GM20431 (cell line): ENCODE results near the gene PWP2.
"Not testable (repeated sequence)": the region's sequence is repeated elsewhere in the genome, so short reads cannot be mapped to it uniquely, and the experiment has no call there.

Source experiments
- in situ Hi-C: fragments of 300-500 bp; cut with MseI, MboI; formaldehyde crosslinking; loops from one replicate; pipeline ENCODE4 v1.15.0; 2020; ENCODE audit warnings: low sequenced_read_pairs; ENCODE audit not compliant: unreplicated experiment

Gene PWP2

DNA sequence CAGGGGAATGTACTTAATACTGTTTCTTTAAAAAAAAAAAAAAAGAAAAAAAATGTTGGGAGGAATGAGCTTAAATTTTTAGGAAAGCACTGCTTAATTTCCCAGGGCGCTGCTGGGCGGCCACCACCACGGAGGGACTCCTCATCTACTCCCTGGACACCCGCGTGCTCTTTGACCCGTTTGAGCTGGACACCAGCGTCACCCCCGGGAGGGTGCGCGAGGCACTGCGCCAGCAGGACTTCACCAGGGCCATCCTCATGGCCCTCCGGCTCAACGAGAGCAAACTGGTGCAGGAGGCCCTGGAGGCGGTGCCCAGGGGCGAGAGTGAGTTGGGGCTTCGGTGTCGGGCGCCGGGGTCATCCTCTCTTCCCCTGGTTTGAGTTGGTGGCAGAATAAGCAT lies 20.6 kb downstream of the PWP2 start:
- in situ Hi-C loops: not testable (repeated sequence)

DNA sequence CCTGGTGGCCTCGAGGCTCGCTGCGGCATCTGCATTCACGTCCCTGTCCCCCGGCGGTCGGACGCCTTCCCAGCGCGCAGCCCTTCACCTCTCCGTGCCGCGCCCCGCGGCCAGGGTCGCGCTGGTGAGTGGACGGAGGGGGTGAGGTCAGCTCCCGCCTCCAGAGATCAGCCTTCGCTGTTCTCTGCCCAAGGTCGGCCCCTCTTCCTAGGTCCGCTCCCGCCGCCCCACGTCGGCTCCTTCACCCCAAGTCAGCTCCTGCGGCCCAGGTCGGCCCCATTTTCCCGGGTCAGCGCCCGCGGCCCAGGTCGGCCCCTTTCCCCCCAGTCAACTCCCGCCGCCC lies 26.5 kb downstream of the PWP2 start:
- in situ Hi-C loops: not testable (repeated sequence)

DNA sequence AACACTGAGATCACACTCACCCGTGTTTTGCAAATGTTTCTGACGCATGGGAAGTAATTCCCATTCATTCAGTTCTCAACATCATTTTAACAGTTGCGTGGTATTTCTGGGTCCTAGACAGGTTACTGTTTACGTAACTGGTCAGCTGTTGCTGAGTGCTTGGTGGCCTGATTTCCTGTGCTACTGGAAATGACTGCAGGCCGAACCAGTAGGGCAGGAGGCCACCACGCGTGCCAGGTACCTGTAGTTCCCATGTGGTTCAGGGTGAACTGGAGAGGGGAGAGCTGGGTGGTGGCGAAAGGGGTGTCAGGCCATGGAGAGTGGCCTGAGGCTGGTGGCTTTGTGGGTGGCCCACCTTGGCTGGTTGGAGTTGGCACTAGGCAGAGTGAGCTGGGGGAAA lies 27.5 kb downstream of the PWP2 start:
- in situ Hi-C loops: not testable (repeated sequence)

DNA sequence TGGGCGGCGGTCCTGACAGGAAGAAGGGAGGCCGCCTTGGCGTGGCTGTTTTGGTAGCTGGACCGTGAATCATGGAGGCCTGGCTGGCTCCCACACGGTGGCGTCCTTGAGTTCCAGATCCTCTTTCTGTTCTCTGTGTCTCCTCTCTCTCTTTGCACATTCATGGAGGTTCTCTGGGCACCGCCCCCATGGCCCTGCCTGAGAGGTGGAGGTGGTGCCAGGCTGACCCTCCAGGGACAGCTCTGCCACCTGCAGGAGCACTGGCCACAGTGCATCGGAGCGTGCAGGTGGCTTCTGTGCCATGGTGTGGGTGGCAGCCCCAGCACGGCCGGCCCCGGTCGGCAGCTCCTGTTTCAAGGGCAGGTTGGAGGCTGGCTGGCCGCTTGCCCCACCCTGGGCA lies 30.8 kb downstream of the PWP2 start:
- in situ Hi-C loops: not testable (repeated sequence)

DNA sequence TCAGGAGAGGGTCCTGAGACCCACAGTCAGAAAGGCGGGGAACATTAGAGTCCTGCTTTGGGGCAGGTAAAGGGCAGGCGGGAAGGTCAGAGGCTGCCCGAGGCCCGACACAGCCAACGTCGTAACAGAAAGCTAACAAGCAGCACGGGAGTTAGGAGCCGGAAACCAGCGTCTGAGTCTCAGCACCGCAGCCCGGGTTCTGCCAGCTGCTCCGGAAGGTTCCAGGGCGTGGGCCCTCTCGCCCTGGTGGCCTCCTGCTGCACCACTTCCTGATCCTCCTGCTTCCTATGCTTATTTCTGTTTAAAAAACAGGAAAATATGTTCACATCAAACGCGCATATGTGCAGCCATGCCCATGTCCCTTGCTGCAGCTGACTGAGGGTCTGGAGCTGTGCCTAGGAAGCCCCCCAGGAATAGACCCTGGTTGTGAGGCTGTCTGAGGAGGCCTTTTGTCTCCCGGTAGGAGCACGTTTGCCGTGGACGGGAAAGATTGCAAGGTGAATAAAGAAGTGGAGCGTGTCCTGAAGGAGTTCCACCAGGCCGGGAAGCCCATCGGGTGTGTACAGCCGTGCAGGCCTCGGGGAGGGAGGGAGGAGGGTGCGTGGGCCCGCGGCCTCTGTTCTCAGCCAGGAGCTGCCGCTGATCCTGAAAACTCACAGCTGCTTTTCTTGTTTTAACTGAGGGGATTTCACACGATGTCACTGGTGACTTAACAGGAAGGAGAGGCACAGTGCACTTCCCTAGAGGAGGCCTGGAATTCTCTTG lies 32.8 kb downstream of the PWP2 start:
- in situ Hi-C loops: not testable (repeated sequence)

DNA sequence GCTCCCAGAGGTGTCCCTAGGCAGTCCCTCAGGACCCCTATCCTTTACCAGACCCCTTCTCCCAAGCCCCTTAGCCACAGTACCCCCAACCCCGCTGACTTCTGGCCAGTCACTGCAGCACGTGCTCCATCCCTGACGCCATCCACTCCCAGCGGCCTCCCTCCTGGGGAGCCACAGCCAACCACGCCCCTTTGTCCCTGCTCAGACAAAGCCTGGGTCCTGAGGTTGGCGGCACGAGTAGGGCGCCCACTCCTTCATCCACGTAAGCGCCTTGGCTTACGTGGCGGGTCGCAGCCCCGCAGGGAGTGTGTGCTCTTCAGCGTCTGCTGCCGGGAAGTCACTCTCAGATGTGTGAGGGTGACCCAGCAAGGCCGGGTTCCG lies 33.3 kb downstream of the PWP2 start:
- in situ Hi-C loops: not testable (repeated sequence)

DNA sequence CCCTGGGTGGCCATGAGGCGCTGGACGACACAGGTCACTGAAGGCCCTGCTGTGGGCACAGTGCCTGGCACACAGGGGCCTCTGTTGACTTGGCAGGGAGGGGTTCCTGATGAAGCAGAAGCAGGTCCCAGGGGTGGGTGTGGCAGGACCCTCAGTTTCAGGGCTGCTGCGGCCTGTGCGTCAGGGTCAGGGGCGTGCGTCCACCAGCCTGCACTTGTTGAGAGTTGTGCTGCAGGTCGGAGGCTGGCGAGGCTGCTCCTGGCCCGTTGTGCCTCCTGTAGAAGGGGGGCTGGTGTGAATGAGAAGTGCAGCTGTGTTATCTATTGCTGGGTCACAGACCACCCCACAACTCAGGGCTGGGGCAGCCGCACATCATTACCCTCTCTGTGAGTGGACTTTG lies 35.3 kb downstream of the PWP2 start:
- in situ Hi-C loops: not testable (repeated sequence)

DNA sequence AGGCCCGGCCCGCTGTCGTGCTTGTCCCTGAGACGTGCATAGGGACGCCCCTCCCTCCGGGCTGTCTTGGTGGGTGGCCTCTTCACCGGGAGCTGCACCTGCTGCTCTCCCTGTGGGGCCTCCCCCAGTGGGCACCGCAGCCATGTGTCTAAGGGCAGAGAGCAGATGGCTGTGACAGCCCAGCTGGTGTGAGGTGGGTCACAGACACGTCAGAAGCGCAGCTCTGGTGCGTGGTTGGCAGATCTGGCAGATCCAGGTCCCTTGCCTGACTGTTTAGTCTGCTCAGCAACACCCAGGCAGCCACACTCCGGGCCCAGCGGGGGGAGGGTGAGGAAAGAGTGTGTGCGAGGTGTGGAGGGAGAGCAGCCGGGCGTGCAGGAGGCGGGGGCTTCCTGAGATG lies 36.2 kb downstream of the PWP2 start:
- in situ Hi-C loops: not testable (repeated sequence)

DNA sequence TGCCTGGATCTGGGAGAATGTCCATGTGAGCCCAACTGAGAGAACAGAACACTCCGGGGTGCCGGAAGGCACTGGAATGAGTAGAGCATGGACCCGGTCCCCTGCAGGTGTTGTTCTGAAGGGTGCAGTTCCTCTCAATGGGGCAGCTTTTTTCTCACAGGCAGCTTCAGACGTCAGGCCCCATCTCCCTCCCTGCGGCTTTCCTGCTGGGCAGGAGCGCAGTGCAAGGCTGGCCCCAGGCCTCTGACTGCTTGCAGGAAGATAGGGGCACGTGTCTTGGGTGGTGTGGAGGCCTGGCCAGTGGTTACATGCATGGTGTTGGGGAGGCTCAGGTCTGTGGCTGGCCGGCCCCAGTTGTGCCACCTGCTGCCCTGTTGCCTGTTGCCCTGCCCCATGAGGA lies 36.8 kb downstream of the PWP2 start:
- in situ Hi-C loops: not testable (repeated sequence)

DNA sequence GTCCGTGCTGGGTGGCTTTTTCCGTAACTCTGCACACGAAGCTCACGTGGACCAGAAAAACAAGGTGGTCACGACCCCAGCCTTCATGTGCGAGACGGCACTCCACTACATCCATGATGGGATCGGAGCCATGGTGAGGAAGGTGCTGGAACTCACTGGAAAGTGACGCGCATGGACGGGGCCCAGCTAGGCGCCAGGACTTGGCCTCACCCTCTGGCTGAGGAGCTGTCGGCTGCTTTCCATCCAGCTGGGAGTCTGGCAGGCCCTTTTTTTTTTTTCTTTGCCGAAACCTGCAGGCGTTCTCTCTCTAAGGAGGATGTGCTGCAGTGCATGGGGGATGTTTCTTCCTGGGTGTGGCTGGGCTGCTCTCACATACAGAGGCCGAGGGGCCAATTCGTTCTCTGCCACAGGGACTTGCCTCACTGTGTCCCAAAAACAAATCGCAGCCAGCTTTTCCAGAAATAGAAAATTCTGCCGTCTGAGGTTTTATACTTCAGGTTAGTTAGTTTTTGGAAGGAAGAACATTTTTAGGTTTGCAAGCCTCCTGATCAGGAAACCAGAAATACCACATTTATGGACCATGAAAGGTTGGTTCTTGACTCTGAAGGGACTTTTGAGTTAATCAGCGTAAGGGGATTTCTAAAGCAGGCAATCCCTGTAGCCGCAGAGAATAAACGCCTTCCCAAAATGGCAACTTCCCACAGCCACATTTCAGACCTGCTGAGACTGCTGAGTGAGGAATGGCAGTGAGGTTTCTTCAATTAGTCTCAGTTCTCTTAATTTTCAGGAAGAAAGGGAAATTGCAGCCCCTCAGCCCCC lies 37.8 kb downstream of the PWP2 start:
- in situ Hi-C loops: not testable (repeated sequence)

DNA sequence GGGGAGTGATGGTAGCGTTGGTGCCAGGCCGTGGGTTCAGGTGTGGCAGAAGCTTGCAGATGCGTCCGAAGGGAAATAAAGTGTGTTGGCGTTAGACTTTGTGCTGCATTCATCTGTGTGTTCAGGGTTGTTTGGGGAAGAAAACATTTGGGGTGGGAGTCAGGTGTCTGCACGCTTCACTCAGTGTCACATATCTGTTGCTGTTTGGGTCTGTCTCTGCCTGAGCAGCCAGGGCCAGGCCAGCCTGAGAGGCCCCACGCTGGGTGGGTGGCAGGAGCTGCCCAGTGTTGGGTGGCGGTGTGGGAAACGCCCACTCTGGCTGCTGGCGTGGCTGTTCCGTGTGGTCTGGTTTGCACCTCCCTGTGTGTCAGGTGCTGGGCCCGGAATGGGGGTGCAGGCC lies 38.4 kb downstream of the PWP2 start:
- in situ Hi-C loops: not testable (repeated sequence)

DNA sequence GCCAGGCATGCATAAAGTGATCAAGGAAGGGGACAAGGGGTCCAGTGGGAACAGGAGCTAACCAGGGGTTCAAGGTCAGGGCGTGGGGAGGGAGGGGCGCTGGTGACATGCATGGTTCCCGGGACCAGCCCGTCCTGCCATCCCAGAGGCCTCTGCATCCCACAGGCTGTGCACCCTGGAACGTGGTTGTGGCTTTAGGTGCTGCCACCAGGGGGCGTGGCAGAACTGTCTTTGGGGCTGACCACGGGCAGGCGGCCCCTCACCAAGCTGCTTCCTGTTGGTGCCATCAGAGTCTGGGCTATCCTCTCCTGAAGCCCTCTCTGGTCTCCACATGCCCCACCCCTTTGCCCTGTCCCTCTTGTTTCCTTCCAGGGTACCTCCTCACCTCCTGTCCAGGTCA lies 39.9 kb downstream of the PWP2 start:
- in situ Hi-C loops: not testable (repeated sequence)

DNA sequence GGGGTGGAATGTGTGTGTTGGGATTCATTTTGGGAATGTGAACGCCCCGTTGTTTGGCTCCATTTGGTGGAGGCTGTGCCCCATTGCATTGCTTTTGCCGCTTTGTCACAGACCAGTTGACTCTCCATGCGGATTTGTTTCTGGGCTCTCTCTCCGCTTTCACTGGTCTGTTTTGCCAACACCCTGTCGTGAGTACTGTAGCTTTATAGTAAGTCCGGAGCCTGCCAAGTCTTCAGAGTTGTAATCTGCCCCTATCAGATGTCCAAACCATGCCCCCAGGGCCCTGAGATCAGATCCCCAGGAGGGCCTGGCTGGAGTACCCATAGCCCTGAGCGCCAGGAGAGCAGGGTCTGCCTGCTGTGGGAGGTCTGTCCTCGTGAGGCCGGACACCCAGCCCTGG lies 43.1 kb downstream of the PWP2 start:
- in situ Hi-C loops: not testable (repeated sequence)

DNA sequence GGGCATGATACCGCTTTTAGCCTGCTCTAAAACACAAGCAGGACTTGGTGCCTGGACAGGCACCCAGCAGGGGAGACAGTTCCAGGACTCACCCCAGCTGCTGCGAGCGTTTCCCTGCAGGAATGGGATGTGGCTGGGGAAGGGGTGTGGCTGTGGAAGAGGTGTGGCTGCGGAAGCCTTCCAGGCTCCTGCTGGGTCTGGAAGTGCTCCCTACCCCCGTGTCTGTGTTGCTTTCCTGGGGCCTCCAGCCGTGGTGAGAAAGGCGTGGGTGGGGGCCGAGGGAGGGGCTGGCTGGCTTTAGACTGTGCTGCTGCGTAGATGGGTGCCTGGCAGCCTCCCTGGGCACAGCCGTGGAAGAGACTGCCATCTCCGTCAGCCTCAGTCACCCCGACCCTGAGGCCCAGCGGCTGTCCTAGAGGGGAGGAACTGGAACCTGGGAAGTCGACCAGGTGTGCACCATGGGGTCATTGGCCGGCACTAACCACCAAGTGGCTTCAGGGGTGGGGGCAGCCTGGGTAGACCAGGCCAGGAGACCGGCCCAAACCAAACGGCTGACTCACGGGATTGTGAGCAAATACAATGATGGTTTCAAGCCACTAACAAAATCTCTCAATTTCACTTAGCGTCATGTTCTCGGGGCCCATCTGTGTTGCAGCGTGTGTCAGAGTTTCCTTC lies 46.2 kb downstream of the PWP2 start:
- in situ Hi-C loops: not testable (repeated sequence)

DNA sequence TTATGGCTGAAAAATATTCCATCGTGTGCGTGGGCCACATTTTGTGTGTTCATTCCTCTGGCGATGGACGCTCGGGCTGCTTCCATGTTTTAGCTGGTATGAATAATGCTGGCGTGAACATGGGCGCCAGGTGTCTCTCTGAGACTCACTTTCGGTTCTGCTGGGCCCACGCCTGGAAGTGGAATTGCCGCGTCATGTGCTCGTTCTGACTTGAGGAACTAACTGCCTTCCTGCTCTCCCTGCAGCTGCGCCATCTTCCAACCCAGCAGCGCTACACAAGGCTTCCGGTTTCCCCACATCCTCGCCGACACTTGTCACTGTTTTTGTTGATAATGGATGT lies 46.7 kb downstream of the PWP2 start:
- in situ Hi-C loops: not testable (repeated sequence)

DNA sequence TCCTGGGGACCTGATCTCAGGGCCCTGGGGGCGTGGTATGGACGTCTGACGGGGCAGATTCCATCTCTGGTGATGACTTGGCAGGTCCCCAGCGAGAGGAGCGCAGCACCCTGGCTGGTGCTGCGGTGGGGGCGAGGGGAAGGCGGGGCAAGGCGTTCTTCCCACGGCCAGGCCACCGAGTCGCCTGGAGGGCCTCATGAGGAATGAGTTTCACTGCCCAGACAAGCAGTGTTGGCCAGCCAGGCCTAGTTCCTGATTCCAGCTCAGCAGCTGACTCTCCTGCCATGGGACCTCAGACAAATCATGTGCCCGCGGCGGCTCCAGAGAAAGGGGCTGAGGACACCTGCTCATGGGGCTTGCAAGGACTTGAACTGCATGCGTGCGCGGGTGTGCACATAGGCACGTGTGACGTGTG lies 47.6 kb downstream of the PWP2 start:
- in situ Hi-C loops: not testable (repeated sequence)

DNA sequence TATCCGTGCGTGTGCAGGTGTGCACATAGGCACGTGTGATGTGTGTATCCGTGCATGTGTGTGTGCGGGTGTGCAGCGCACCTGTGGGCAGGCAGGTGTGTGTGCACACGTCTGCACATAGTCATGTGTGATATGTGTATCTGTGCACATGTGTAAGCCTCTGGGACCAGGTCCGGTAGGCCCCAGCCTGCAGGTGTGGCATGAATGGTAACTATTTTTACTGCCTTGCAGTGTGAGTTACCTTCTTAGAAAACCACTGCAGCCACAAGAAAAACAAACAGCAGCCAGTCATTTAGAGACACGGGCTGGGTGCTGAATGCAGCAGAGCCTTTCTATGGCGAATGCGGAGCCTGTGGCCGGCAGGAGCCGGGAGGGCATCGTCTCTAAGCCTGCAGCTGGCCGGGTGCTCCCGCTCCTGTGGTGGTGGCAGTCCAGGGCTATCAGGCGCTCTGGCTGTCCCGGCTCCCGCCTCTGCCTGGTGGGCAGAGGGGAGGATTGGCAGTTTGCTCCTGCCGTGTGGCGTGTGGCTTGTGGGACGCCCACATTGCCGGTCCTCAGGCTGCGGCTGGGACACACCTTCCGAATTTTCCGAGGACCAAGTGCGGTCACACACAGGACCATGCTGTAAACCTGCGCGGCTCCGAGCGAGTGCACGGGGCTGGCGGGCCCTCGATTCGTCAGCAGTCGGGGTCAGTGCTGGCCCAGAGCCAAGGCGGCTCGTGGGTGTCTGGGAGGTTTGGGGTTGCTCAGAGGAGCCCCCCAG lies 48.2 kb downstream of the PWP2 start:
- in situ Hi-C loops: not testable (repeated sequence)

DNA sequence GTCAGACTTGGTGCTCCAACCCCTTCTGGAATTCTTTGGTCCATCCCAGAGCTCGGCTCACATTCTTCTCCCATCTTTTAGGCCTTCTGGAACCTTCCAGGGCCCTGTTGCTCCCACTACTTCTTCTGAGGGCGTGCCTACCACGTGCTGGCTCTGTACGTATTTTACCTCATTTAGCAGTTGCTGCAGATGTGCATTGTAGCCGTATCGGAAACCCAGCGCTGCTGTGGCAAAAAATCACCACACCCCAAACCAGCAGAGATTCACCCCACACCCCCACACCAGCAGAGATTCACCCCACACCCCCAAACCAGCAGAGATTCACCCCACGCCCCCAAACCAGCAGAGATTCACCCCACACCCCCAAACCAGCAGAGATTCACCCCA lies 48.8 kb downstream of the PWP2 start:
- in situ Hi-C loops: not testable (repeated sequence)

DNA sequence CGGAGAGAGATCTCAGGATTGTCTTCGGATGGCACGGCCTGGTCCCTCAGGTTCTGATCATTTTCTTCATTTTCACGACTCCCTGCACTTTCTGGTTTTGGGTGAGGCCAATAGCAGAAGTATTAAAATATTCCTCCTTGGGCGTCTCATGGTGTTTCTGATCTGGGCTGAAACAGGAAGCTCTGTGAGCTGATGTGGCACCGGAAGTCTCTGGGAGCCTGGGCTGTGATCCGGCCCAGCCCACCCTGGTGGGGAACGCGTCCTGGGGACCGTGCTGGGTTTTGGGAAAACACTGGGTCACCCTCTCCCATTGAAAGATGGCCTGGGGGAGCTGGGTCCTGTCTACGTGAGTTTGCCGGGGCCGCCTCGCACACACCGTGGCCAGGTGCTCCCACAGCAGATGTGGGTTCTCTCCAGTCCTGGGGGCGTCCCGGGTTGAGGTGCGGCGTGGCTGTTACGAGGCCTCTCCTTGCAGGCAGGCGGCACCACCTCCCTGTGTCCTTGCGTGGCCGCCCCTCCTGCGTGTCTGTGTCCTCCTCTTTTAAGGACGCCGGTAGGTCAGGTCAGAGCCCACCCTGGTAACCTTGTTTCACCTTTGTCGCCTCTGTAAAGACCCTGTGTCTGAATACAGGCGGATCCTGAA lies 50.4 kb downstream of the PWP2 start:
- in situ Hi-C loops: not testable (repeated sequence)

DNA sequence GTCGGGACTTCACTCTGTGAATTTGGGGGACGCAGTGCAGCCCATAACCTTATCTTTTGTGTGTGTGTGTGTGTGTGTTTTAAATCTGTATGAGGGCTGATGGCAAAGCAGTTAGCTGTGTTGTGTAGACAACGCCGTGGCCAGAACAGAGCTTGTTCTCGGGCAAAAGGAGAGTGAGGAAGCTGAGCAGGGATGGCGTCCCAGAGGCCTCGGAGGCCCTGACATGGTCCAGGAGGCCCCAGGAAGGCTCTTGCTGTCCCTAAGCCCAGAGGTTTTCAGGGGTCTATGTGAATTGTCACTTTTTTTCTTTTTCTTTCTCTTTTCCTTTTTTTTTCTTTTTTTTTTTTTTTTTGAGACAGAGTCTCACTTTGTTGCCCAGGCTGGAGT lies 50.9 kb downstream of the PWP2 start:
- in situ Hi-C loops: not testable (repeated sequence)
